Urinary bladder (tissue), 4 donors: ENCODE data around the gene MYT1. TPM values are rescaled to one million over a fixed set of nuclear protein-coding genes. Genes with fewer than 3 reads are reported as not detected.
"Not testable (repeated sequence)": the region's sequence is repeated elsewhere in the genome, so short reads cannot be mapped to it uniquely, and the experiment has no call there.

Experiments used
- DNase-seq: peaks from one replicate; pipeline ENCODE4 v3.0.0-alpha.2; 2015; ENCODE audit errors: extremely low spot score
- H3K27ac ChIP-seq: one replicate; pipeline ENCODE4 v1.5.1; 2013; ENCODE audit warnings: low read depth, mild to moderate bottlenecking, moderate library complexity
- H3K36me3 ChIP-seq: one replicate; pipeline ENCODE4 v1.6.1; 2013; ENCODE audit warnings: mild to moderate bottlenecking, moderate library complexity; ENCODE audit not compliant: insufficient read depth
- H3K4me1 ChIP-seq: one replicate; pipeline ENCODE4 v1.6.1; 2013; ENCODE audit warnings: mild to moderate bottlenecking, moderate library complexity; ENCODE audit not compliant: insufficient read depth
- H3K4me3 ChIP-seq: one replicate; pipeline ENCODE4 v1.5.1; 2013; ENCODE audit warnings: low read depth, low read length
- WGBS: extraction: QIAGEN DNeasy Blood & Tissue Kit; methylation state at CpG from one replicate; pipeline ENCODE4 v1.1.7; 2013; 5-methylcytosine and 5-hydroxymethylcytosine counted together
- polyA plus RNA-seq: library from polyadenylated mRNA; stranded (reverse); fragments of 200-250 nt; gene quantifications from one replicate; pipeline ENCODE4 v1.2.3, GENCODE V29; 2013
- small RNA-seq: library from RNA; depleted of rRNA; stranded (forward); fragments of <200 nt; gene quantifications from one replicate; pipeline ENCODE3, GENCODE V24; 2014
- total RNA-seq: library from RNA; depleted of rRNA; stranded (reverse); fragments of >200 nt; gene quantifications from one replicate; pipeline ENCODE4 v1.2.3, GENCODE V29; 2014
- donor health status: healthy with polysubstance abuse.
- donor health status: healthy.

Gene MYT1
- total and polyA plus RNA-seq, 2 donors = 0.13 to 0.48 TPM

- not testable (repeated sequence) for H3K4me1 ChIP-seq, H3K27ac ChIP-seq, H3K36me3 ChIP-seq, H3K4me3 ChIP-seq, DNase-seq
- 91% methylated on average over 28 of the region's 30 CpGs for WGBS
These were observed 122.4 kb downstream of the MYT1 start for GRCh38 chr20:64286447-64287263.

- not testable (repeated sequence) for DNase-seq
These were observed 123.0 kb downstream of the MYT1 start for GRCh38 chr20:64287264-64287590.

More at GRCh38 chr20:64287264-64287590, 123.0 kb downstream of the MYT1 start:
- not testable (repeated sequence) for H3K36me3 ChIP-seq, H3K27ac ChIP-seq, H3K4me1 ChIP-seq, H3K4me3 ChIP-seq
- 100% methylated on average over 3 of the region's 3 CpGs for WGBS

Small RNAs within 50 kb of the gene (small RNA-seq; reads per million reads assigned to genes)
- gene AL137028.2 = not detected

Other genes with a start within 250 kb of the MYT1 start
- 20.1 TPM for gene UCKL1, start 208.0 kb upstream of the MYT1 start, total RNA-seq
- gene UCKL1, start 208.0 kb upstream of the MYT1 start, polyA plus RNA-seq = 41.2 TPM
- gene ZNF512B, start 194.5 kb upstream of the MYT1 start, total RNA-seq = 8.7 TPM
- 13.8 TPM for gene ZNF512B, start 194.5 kb upstream of the MYT1 start, polyA plus RNA-seq
- 1.8 TPM for gene SAMD10, start 184.8 kb upstream of the MYT1 start, total RNA-seq
- 3.8 TPM for gene SAMD10, start 184.8 kb upstream of the MYT1 start, polyA plus RNA-seq
- 44.1 TPM for gene PRPF6, start 183.3 kb upstream of the MYT1 start, total RNA-seq
- gene PRPF6, start 183.3 kb upstream of the MYT1 start, polyA plus RNA-seq = 71.8 TPM
- 0.95 TPM for gene C20orf204, start 128.3 kb upstream of the MYT1 start, total RNA-seq
- gene C20orf204, start 128.3 kb upstream of the MYT1 start, polyA plus RNA-seq = 0.71 TPM
- gene SOX18, start 114.8 kb upstream of the MYT1 start, total RNA-seq = 4.5 TPM
- gene SOX18, start 114.8 kb upstream of the MYT1 start, polyA plus RNA-seq = 66.0 TPM
- 18.2 TPM for gene TCEA2, start 101.3 kb upstream of the MYT1 start, total RNA-seq
- 69.0 TPM for gene TCEA2, start 101.3 kb upstream of the MYT1 start, polyA plus RNA-seq
- gene RGS19, start 84.9 kb upstream of the MYT1 start, total RNA-seq = 7.8 TPM
- 11.6 TPM for gene RGS19, start 84.9 kb upstream of the MYT1 start, polyA plus RNA-seq
- gene OPRL1, start 84.4 kb upstream of the MYT1 start, total RNA-seq = 1.1 TPM
- gene OPRL1, start 84.4 kb upstream of the MYT1 start, polyA plus RNA-seq = 0.67 TPM
- not detected for gene LKAAEAR1, start 80.1 kb upstream of the MYT1 start, total RNA-seq
- 0.48 TPM for gene LKAAEAR1, start 80.1 kb upstream of the MYT1 start, polyA plus RNA-seq
- not detected for gene NPBWR2, start 56.9 kb upstream of the MYT1 start, total RNA-seq
- not detected for gene NPBWR2, start 56.9 kb upstream of the MYT1 start, polyA plus RNA-seq
- gene PCMTD2, start 91.3 kb downstream of the MYT1 start, total RNA-seq = 93.9 TPM
- gene PCMTD2, start 91.3 kb downstream of the MYT1 start, polyA plus RNA-seq = 39.1 TPM